Measurements from ENCODE around the gene SDK1.

GRCh38 chr7:3991731-3992231 lies 690.7 kb downstream of the SDK1 start:
- TF ChIP-seq FOXM1 (IDR thresholded peaks at IDR 0.05; ENCODE audit: borderline replicate concordance) = no peak
- TF ChIP-seq FOXK2 (IDR thresholded peaks at IDR 0.05) = no peak
- no peak for TF ChIP-seq SP1 (IDR thresholded peaks at IDR 0.05)
- TF ChIP-seq L3MBTL2 (conservative IDR thresholded peaks at IDR 0.05) = no peak
- TF ChIP-seq ARNT (IDR thresholded peaks at IDR 0.05) = no peak
- TF ChIP-seq NFRKB (IDR thresholded peaks at IDR 0.05) = no peak
- TF ChIP-seq HDGF (IDR thresholded peaks at IDR 0.05; ENCODE audit: borderline replicate concordance) = no peak
